GM15510 (cell line): Measurements from ENCODE around the gene DBN1.

Experiments used
- POLR2A ChIP-seq: IDR thresholded peaks from 3 replicates; pipeline ENCODE4 v1.6.1; 2011; ENCODE audit warnings: borderline replicate concordance; ENCODE audit not compliant: insufficient read length; ENCODE audit errors: extremely low read depth

The DBN1 gene

GRCh38 chr5:177498013-177498787, 24.8 kb upstream of the DBN1 start:
- no peak for TF ChIP-seq POLR2A

- TF ChIP-seq POLR2A: peak; percentile 96
Measured at GRCh38 chr5:177497292-177498012, 24.0 kb upstream of the DBN1 start, which contains the start of gene PDLIM7. PDLIM7 (minus strand) TSS chr5:177497604; CDS start chr5:177496512, 1,092 bp downstream.

GRCh38 chr5:177496727-177497291, 23.4 kb upstream of the DBN1 start:
- TF ChIP-seq POLR2A: no peak

- TF ChIP-seq POLR2A: no peak
Measured at GRCh38 chr5:177496070-177496726, 22.8 kb upstream of the DBN1 start.

GRCh38 chr5:177495243-177496060, 22.0 kb upstream of the DBN1 start:
- no peak for TF ChIP-seq POLR2A

GRCh38 chr5:177494346-177495195, 21.1 kb upstream of the DBN1 start:
- no peak for TF ChIP-seq POLR2A

- no peak for TF ChIP-seq POLR2A
Measured at GRCh38 chr5:177493795-177494345, 20.4 kb upstream of the DBN1 start.

- no peak for TF ChIP-seq POLR2A
Measured at GRCh38 chr5:177492841-177493240, 19.4 kb upstream of the DBN1 start.

GRCh38 chr5:177491983-177492746, 18.7 kb upstream of the DBN1 start:
- TF ChIP-seq POLR2A: no peak

- no peak for TF ChIP-seq POLR2A
Measured at GRCh38 chr5:177491429-177491945, 18.1 kb upstream of the DBN1 start.

- no peak for TF ChIP-seq POLR2A
Measured at GRCh38 chr5:177490992-177491391, 17.6 kb upstream of the DBN1 start.
